GM23248 (cell line): ENCODE data around the gene DSTYK.

ENCODE experiments used
- EZH2 ChIP-seq: fragments of 200-600 bp; sonication (generic); IDR thresholded peaks from 2 replicates; pipeline ENCODE4 v1.6.1; 2018; ENCODE audit warnings: antibody characterized with exemption, mild to moderate bottlenecking; ENCODE audit not compliant: insufficient read depth, poor library complexity, severe bottlenecking
- EZH2phosphoT487 ChIP-seq: fragments of 200-600 bp; sonication (generic); IDR thresholded peaks from 2 replicates; pipeline ENCODE4 v1.6.1; 2018; ENCODE audit warnings: antibody characterized with exemption, moderate library complexity, mild to moderate bottlenecking, low read depth; ENCODE audit not compliant: insufficient read depth

- TF ChIP-seq EZH2 (no peak), EZH2phosphoT487 (no peak)
Measured at GRCh38 chr1:205246351-205247119, 35.0 kb upstream of the DSTYK start.
